ENCODE measurements around the gene KCNQ5. TPM values are rescaled to one million over a fixed set of nuclear protein-coding genes. Genes with fewer than 3 reads are reported as not detected.

KCNQ5 gene
- total and polyA plus RNA-seq, 12 donors: 0.10 to 3.6 (median 0.52) TPM

DNA sequence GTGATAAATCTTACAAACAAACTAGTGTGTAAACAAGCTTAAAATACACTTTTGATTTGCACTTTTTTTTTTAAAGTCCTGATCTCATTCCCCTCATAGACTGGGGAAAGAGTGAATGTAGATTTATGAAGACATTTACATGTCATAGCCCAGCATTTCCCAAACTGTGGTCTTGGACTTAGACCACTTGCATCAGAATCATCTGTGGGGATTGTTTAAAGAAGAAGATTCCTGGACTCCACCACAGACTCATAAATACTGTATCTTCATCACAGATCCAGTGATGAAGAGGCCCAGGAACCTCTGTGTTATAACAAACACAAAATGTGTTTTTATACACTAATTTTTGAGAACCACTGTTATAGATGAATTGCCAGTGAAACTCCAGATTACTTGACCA is 99.5 kb downstream of the KCNQ5 start:
- no peaks in the 10 kb centered on the region for H3K36me3 ChIP-seq (replicated peaks in 1 of 2)
- intact Hi-C loops (cut with DNase I): no loop called here
- TF ChIP-seq, protein P1, sequence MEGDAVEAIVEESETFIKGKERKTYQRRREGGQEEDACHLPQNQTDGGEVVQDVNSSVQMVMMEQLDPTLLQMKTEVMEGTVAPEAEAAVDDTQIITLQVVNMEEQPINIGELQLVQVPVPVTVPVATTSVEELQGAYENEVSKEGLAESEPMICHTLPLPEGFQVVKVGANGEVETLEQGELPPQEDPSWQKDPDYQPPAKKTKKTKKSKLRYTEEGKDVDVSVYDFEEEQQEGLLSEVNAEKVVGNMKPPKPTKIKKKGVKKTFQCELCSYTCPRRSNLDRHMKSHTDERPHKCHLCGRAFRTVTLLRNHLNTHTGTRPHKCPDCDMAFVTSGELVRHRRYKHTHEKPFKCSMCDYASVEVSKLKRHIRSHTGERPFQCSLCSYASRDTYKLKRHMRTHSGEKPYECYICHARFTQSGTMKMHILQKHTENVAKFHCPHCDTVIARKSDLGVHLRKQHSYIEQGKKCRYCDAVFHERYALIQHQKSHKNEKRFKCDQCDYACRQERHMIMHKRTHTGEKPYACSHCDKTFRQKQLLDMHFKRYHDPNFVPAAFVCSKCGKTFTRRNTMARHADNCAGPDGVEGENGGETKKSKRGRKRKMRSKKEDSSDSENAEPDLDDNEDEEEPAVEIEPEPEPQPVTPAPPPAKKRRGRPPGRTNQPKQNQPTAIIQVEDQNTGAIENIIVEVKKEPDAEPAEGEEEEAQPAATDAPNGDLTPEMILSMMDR (IDR thresholded peaks at IDR 0.05): no peak
- TF ChIP-seq POLR2A (IDR thresholded peaks at IDR 0.05): no peak
- no peaks in the 10 kb centered on the region for H3K27me3 ChIP-seq
- no peak for DNase-seq
- no peak overlapping the region for H3K4me3 ChIP-seq
- H3K27ac ChIP-seq: no peak overlapping the region
- no peaks in the 10 kb centered on the region for H3K9me3 ChIP-seq (replicated peaks in 1 of 3)
- H3K4me1 ChIP-seq (replicated peaks in 1 of 2): no peaks in the 10 kb centered on the region

DNA sequence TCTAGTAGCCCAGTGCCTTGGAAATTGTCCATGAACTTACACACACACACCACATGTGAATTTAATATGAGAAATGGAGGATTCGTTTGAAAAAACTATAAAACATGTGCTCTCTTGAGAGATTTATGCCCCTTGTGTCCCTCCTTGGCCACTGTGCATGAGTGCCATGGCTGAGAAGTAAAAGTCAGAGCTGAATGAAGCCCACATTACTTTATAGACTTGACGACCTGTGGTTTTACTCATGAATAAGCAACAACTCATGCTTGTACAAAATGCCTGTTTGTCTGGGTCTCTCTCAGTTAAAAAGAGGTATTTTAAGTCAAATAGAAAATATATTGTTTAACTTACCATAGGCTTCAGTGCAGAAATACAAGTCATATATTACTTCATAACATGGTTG is 102.7 kb downstream of the KCNQ5 start:
- no peaks in the 10 kb centered on the region for H3K9me3 ChIP-seq (replicated peaks in 1 of 3)
- H3K4me3 ChIP-seq: no peak overlapping the region
- intact Hi-C loops (cut with DNase I): no loop called here
- H3K4me1 ChIP-seq (replicated peaks in 1 of 2): no peaks in the 10 kb centered on the region
- no peaks in the 10 kb centered on the region for H3K27me3 ChIP-seq
- no peak overlapping the region for H3K27ac ChIP-seq
- no peak for DNase-seq
- H3K36me3 ChIP-seq (replicated peaks in 1 of 2): no peaks in the 10 kb centered on the region
- 25 to 27% (median 25%) methylated on average over 2 of the region's 2 CpGs for WGBS, 4 donors
- TF ChIP-seq, protein P1 (IDR thresholded peaks at IDR 0.05): no peak
- no peak for TF ChIP-seq POLR2A (IDR thresholded peaks at IDR 0.05)

DNA sequence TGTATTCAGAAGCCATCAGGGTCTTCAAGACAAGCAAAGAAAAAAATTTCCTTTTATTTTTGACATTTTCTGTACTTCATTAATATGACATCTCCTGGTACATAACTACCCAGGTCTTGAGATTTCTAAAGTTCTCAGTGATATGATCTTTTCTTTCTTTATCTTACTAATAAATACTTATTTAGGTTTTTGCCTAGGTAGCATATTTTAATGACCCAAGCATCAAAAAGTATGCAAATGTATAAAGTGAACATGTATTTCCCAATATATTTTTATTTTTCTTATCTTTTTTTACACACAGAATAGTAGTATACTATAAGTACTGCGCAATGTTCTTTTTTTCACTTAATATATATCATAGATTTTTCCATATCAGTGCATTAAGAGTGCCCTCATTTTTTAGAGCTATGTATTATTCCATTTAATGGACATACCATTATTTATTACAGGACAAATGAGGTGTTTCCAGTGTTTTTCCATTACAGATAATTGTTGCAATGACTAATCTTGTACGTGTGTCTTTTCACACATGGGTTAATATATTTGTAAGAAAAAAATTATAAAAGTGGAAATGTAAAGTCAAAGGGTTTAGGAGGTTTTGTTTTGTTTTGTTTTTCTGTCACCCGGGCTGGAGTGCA is 107.0 kb downstream of the KCNQ5 start:
- H3K27me3 ChIP-seq: no peaks in the 10 kb centered on the region
- DNase-seq: no peak
- intact Hi-C loops (cut with DNase I): no loop called here
- H3K4me3 ChIP-seq: no peak overlapping the region
- WGBS, 4 donors: 62 to 87% (median 74%) methylated on average over 3 of the region's 3 CpGs
- H3K27ac ChIP-seq: no peak overlapping the region
- no peaks in the 10 kb centered on the region for H3K4me1 ChIP-seq (replicated peaks in 1 of 2)
- TF ChIP-seq, protein P1 (IDR thresholded peaks at IDR 0.05): no peak
- TF ChIP-seq POLR2A (IDR thresholded peaks at IDR 0.05): no peak
- H3K36me3 ChIP-seq (replicated peaks in 1 of 2): no peaks in the 10 kb centered on the region
- H3K9me3 ChIP-seq (replicated peaks in 1 of 3): no peaks in the 10 kb centered on the region

DNA sequence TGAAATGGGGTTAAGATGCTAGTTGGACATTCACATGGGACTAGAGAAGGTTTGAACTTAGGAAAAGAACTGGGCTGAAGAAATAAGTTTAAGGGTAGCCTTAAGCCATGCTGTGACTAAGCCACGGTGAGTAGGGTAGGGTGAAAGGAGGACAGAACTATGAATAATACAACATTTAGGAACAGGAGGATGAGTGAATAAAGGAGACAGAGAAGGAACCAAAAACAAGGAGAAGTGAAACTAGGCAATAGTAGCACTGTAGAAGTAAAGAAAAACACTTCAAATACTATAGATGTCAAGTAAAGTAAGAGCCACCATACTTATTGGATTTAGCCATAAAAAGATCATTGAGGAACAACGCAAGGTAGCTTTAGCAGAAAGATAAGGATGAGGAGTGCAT is 111.2 kb downstream of the KCNQ5 start:
- WGBS, 4 donors: 61 to 74% (median 70%) methylated on average over 2 of the region's 2 CpGs

More for the DNA sequence above, 111.2 kb downstream of the KCNQ5 start:
- intact Hi-C loops (cut with DNase I): no loop called here
- Histone ChIP-seq H3K27me3 (no peaks in the 10 kb centered on the region), H3K36me3 (replicated peaks in 1 of 2) (no peaks in the 10 kb centered on the region), H3K4me3 (no peak overlapping the region), H3K4me1 (replicated peaks in 1 of 2) (no peaks in the 10 kb centered on the region), H3K9me3 (replicated peaks in 1 of 3) (no peaks in the 10 kb centered on the region), H3K27ac (no peak overlapping the region)
- TF ChIP-seq POLR2A (IDR thresholded peaks at IDR 0.05): no peak
- TF ChIP-seq, protein P1 (IDR thresholded peaks at IDR 0.05): no peak
- DNase-seq: no peak
